WTC11 (cell line): ENCODE data around the gene ZNF804A. TPM values are rescaled to one million over a fixed set of nuclear protein-coding genes. Genes with fewer than 3 reads are reported as not detected.

Experiments used
- ATAC-seq: fragments of 200-7000 bp; cut with Tn5 transposase; 2 replicates; pipeline ENCODE4 v1.10.0; 2021; ENCODE audit warnings: mild to moderate bottlenecking, moderate library complexity
- CTCF ChIA-PET: fragments of 300-600 bp; sonication (Branson Sonifier 250); formaldehyde crosslinking; loops from one replicate; lab custom pipeline; 2021; ENCODE audit warnings: antibody characterized with exemption; lab: Charles Lee
- POLR2A ChIA-PET: fragments of 350-600 bp; sonication (Branson Sonifier 250); formaldehyde crosslinking; loops from one replicate; lab custom pipeline; 2021; ENCODE audit warnings: antibody characterized with exemption; lab: Charles Lee
- DNase-seq: peaks from one replicate; pipeline ENCODE4 v3.0.0; 2021; ENCODE audit warnings: low spot score
- H3K27ac Mint-ChIP-seq: 2 replicates; pipeline ENCODE4 v1.8.0; 2021; ENCODE audit warnings: mixed read lengths
- H3K27me3 Mint-ChIP-seq: 2 replicates; pipeline ENCODE4 v1.8.0; 2021; ENCODE audit warnings: low read depth, mild to moderate bottlenecking, moderate library complexity, mixed read lengths
- H3K36me3 Mint-ChIP-seq: 2 replicates; pipeline ENCODE4 v1.8.0; 2021; ENCODE audit warnings: mixed read lengths
- H3K4me1 Mint-ChIP-seq: 2 replicates; pipeline ENCODE4 v1.8.0; 2022; ENCODE audit warnings: mixed read lengths
- H3K4me3 Mint-ChIP-seq: 2 replicates; pipeline ENCODE4 v1.8.0; 2021; ENCODE audit warnings: mild to moderate bottlenecking, moderate library complexity, mixed read lengths
- H3K9me3 Mint-ChIP-seq: 2 replicates; pipeline ENCODE4 v1.8.0; 2021; ENCODE audit warnings: mixed read lengths
- CREM ChIP-seq: sonication (generic); formaldehyde crosslinking; IDR thresholded peaks from 2 replicates; pipeline ENCODE4 v1.8.1; 2022; ENCODE audit warnings: mild to moderate bottlenecking, missing genetic modification reagents, moderate library complexity
- CTCF ChIP-seq: fragments of 200-600 bp; IDR thresholded peaks from 2 replicates; pipeline ENCODE4 v1.8.0; 2022; ENCODE audit warnings: antibody characterized with exemption
- ESRRA ChIP-seq: sonication (generic); formaldehyde crosslinking; IDR thresholded peaks from 2 replicates; pipeline ENCODE4 v1.8.1; 2022; ENCODE audit warnings: mild to moderate bottlenecking, missing genetic modification reagents, borderline replicate concordance
- FOXP1 ChIP-seq: sonication (generic); formaldehyde crosslinking; IDR thresholded peaks from 2 replicates; pipeline ENCODE4 v1.8.0; 2022; ENCODE audit warnings: missing genetic modification reagents, mild to moderate bottlenecking, moderate library complexity, borderline replicate concordance
- JAZF1 ChIP-seq: fragments of 250-450 bp; sonication (Bioruptor Pico); IDR thresholded peaks from 2 replicates; pipeline ENCODE4 v1.9.0; 2021; ENCODE audit warnings: moderate library complexity, mild to moderate bottlenecking, inconsistent platforms
- JUN ChIP-seq: sonication (generic); formaldehyde crosslinking; IDR thresholded peaks from 2 replicates; pipeline ENCODE4 v1.8.0; 2023; ENCODE audit warnings: mild to moderate bottlenecking, missing genetic modification reagents
- PREB ChIP-seq: sonication (generic); formaldehyde crosslinking; IDR thresholded peaks from 2 replicates; pipeline ENCODE4 v1.8.1; 2022; ENCODE audit warnings: mild to moderate bottlenecking, missing genetic modification reagents, moderate library complexity, borderline replicate concordance
- PRRX2 ChIP-seq: fragments of 250-450 bp; sonication (Bioruptor Pico); IDR thresholded peaks from 2 replicates; pipeline ENCODE4 v1.8.0; 2021; ENCODE audit warnings: mild to moderate bottlenecking
- RELA ChIP-seq: sonication (generic); formaldehyde crosslinking; IDR thresholded peaks from 2 replicates; pipeline ENCODE4 v1.8.1; 2022; ENCODE audit warnings: missing genetic modification reagents, mild to moderate bottlenecking, borderline replicate concordance
- SMAD4 ChIP-seq: sonication (generic); formaldehyde crosslinking; IDR thresholded peaks from 2 replicates; pipeline ENCODE4 v1.8.0; 2022; ENCODE audit warnings: mild to moderate bottlenecking, missing genetic modification reagents
- ZNF281 ChIP-seq: sonication (generic); formaldehyde crosslinking; IDR thresholded peaks from 2 replicates; pipeline ENCODE4 v1.8.0; 2023; ENCODE audit warnings: mild to moderate bottlenecking, missing genetic modification reagents
- ZNF532 ChIP-seq: fragments of 250-450 bp; sonication (Bioruptor Pico); IDR thresholded peaks from 2 replicates; pipeline ENCODE4 v1.9.0; 2021; ENCODE audit warnings: mild to moderate bottlenecking, borderline replicate concordance
- total RNA-seq: library from RNA; stranded (reverse); gene quantifications from 3 replicates; pipeline ENCODE4 v1.2.3, GENCODE V29; 2021
- TF ChIP-seq, protein P1 (sequence below): sonication (generic); formaldehyde crosslinking; IDR thresholded peaks from 2 replicates; pipeline ENCODE4 v1.8.0; 2022; ENCODE audit warnings: mild to moderate bottlenecking, missing genetic modification reagents
- TF ChIP-seq, protein P2 (sequence below): sonication (generic); formaldehyde crosslinking; IDR thresholded peaks from 2 replicates; pipeline ENCODE4 v1.8.1; 2022; ENCODE audit warnings: low read depth, mild to moderate bottlenecking, moderate library complexity, missing genetic modification reagents, borderline replicate concordance
- TF ChIP-seq, protein P3 (sequence below): sonication (generic); formaldehyde crosslinking; IDR thresholded peaks from 2 replicates; pipeline ENCODE4 v1.8.0; 2022; ENCODE audit warnings: mild to moderate bottlenecking, missing genetic modification reagents

Gene ZNF804A
- total RNA-seq, 1 experiment from 2014 or later = not detected

DNA sequence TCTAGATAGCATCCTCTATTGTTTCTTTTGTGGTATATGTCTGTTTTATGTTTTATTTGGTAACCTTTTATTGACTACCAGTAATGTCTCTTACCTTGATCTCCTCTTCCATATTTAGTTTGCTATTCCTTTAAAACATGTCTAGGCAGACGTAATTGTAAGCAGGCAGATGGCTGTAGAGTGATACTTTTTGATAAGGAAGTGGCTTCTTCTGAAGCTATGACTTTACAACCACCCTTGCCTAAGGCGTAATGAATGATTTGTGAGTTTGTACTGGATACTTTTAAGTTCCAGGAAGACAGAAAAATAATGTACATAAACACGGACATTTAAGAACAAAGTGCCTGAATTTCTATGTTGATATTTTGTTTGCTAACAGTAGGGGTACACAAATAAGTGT, 85.6 kb downstream of the ZNF804A start:
- Mint-ChIP-seq H3K27me3 (no peaks in the 10 kb centered on the region), H3K36me3 (peaks cover 5% of the 10 kb centered on the region; the same call in 1 of the 2 replicates), H3K9me3 (peaks cover 14% of the 10 kb centered on the region), H3K27ac (no peak overlapping the region), H3K4me3 (no peak overlapping the region)
- no peak for DNase-seq
- ChIA-PET POLR2A (no interaction called here), CTCF (no interaction called here)
- no peak for ATAC-seq
- no peak for TF ChIP-seq FOXP1 (CRISPR knock-in tag)
- TF ChIP-seq, protein P1, sequence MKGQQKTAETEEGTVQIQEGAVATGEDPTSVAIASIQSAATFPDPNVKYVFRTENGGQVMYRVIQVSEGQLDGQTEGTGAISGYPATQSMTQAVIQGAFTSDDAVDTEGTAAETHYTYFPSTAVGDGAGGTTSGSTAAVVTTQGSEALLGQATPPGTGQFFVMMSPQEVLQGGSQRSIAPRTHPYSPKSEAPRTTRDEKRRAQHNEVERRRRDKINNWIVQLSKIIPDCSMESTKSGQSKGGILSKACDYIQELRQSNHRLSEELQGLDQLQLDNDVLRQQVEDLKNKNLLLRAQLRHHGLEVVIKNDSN (CRISPR knock-in tag) = no peak
- TF ChIP-seq JUN (CRISPR knock-in tag) = no peak
- TF ChIP-seq, protein P2, sequence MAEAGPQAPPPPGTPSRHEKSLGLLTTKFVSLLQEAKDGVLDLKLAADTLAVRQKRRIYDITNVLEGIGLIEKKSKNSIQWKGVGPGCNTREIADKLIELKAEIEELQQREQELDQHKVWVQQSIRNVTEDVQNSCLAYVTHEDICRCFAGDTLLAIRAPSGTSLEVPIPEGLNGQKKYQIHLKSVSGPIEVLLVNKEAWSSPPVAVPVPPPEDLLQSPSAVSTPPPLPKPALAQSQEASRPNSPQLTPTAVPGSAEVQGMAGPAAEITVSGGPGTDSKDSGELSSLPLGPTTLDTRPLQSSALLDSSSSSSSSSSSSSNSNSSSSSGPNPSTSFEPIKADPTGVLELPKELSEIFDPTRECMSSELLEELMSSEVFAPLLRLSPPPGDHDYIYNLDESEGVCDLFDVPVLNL (CRISPR knock-in tag) = no peak
- TF ChIP-seq, all 79 proteins: peak for 0
- H3K4me1 Mint-ChIP-seq = no peaks in the 10 kb centered on the region

DNA sequence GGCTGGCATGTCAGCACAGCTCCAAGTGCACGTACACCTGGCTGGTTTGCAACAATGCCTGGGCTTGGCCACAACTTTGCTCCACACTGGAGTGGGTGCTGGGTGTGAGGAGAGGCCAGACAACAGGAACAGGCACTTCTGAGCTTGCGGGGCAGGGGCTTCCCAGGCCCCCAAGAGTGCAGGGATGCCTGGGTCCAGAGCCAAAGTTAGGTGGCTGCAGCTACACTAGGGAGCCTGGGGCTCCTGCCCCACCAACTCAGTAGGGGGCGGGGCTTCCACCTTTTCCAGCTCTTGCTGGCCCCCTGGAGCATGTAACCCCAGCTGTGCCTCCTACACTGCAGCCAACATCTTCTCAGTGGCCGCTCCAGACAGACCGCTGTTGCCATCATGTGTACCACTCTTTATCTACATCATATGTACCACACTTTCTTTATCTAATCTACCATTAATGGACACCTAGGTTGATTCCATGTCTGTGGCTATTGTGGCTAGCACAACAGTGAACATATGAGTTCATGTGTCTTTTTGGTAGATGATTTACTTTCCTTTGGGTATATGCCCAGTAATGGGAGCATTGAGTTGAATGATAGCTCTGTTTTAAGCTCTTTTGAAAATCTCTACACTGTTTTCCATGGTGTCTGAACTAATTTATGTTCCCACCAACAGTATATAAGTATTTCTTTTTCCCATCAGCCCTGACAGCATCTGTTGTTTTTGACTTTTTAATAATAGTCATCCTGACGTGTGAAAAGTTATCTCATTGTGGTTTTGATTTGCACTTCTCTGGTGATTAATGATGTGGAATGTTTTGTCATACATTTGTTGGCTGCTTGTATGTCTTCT, 87.9 kb downstream of the ZNF804A start:
- no peak for ATAC-seq
- no peak overlapping the region for H3K27ac Mint-ChIP-seq
- DNase-seq = no peak

More for the DNA sequence above, 87.9 kb downstream of the ZNF804A start:
- Mint-ChIP-seq H3K36me3 (no peaks in the 10 kb centered on the region), H3K9me3 (no peaks in the 10 kb centered on the region), H3K4me1 (no peaks in the 10 kb centered on the region), H3K4me3 (no peak overlapping the region), H3K27me3 (no peaks in the 10 kb centered on the region)
- ChIA-PET CTCF (no interaction called here), POLR2A (no interaction called here)
- TF ChIP-seq, protein P1 (CRISPR knock-in tag) = no peak
- TF ChIP-seq CREM (CRISPR knock-in tag) (no peak), ESRRA (CRISPR knock-in tag) (no peak), ZNF281 (CRISPR knock-in tag) (no peak), JAZF1 (CRISPR knock-in tag) (no peak), ZNF532 (CRISPR knock-in tag) (no peak), SMAD4 (CRISPR knock-in tag) (no peak), PREB (no peak), RELA (CRISPR knock-in tag) (no peak), PRRX2 (CRISPR knock-in tag) (no peak), CTCF (no peak)
- TF ChIP-seq, protein P3, sequence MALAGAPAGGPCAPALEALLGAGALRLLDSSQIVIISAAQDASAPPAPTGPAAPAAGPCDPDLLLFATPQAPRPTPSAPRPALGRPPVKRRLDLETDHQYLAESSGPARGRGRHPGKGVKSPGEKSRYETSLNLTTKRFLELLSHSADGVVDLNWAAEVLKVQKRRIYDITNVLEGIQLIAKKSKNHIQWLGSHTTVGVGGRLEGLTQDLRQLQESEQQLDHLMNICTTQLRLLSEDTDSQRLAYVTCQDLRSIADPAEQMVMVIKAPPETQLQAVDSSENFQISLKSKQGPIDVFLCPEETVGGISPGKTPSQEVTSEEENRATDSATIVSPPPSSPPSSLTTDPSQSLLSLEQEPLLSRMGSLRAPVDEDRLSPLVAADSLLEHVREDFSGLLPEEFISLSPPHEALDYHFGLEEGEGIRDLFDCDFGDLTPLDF = no peak
